Esophagus (tissue), 2 donors: ENCODE data around the gene METTL16. TPM values are rescaled to one million over a fixed set of nuclear protein-coding genes. Genes with fewer than 3 reads are reported as not detected.
"Not testable (repeated sequence)": the region's sequence is repeated elsewhere in the genome, so short reads cannot be mapped to it uniquely, and the experiment has no call there.

ENCODE experiments used
- H3K27ac ChIP-seq, 2 donors: one replicate each; pipeline ENCODE4 v1.5.1; 2013; ENCODE audit warnings: low read depth in 2 of 2, mild to moderate bottlenecking in 2 of 2, inconsistent platforms in 1 of 2, low read length in 1 of 2, moderate library complexity in 1 of 2
- H3K27me3 ChIP-seq, 2 donors: one replicate each; pipeline ENCODE4 v1.6.1; 2013; ENCODE audit warnings: low read length in 2 of 2, control low read depth in 1 of 2, mild to moderate bottlenecking in 1 of 2; ENCODE audit not compliant: insufficient read depth in 2 of 2, control insufficient read depth in 1 of 2
- H3K36me3 ChIP-seq, 2 donors: one replicate each; pipeline ENCODE4 v1.6.1; 2013; ENCODE audit warnings: low read length in 1 of 2; ENCODE audit not compliant: control insufficient read depth in 2 of 2, insufficient read depth in 2 of 2
- H3K4me1 ChIP-seq, 2 donors: one replicate each; pipeline ENCODE4 v1.6.1; 2013; ENCODE audit warnings: low read length in 1 of 2; ENCODE audit not compliant: control insufficient read depth in 2 of 2, insufficient read depth in 2 of 2
- H3K4me3 ChIP-seq, 2 donors: one replicate each; pipeline ENCODE4 v1.5.1; 2013; ENCODE audit warnings: low read length in 2 of 2, mild to moderate bottlenecking in 2 of 2, low read depth in 1 of 2, moderate library complexity in 1 of 2
- H3K9me3 ChIP-seq, 2 donors: one replicate each; pipeline ENCODE4 v1.6.1; 2013; ENCODE audit warnings: mild to moderate bottlenecking in 2 of 2, low read depth in 1 of 2, low read length in 1 of 2, moderate library complexity in 1 of 2; ENCODE audit not compliant: control insufficient read depth in 2 of 2, insufficient read depth in 1 of 2
- WGBS, 2 donors: extraction: QIAGEN DNeasy Blood & Tissue Kit; methylation state at CpG; one replicate each; pipeline ENCODE4 v1.1.7; 2013; 5-methylcytosine and 5-hydroxymethylcytosine counted together
- polyA plus RNA-seq, 2 donors: library from polyadenylated mRNA; stranded (reverse); fragments of 200-250 nt; gene quantifications; one replicate each; pipeline ENCODE4 v1.2.3, GENCODE V29; 2013
- donor health status: healthy with polysubstance abuse.
- donor health status: Bipolar disorder and iron deficiency.

METTL16 gene
- polyA plus RNA-seq, 2 donors: 10.0 to 15.1 TPM

- H3K4me3 ChIP-seq: no peak overlapping the region
- H3K9me3 ChIP-seq: no peaks in the 10 kb centered on the region
- no peak overlapping the region for H3K27ac ChIP-seq
- no peaks in the 10 kb centered on the region for H3K4me1 ChIP-seq
- no peaks in the 10 kb centered on the region for H3K36me3 ChIP-seq
- 95 to 100% methylated on average over 1 of the region's 1 CpG for WGBS, 2 donors
- H3K27me3 ChIP-seq: no peaks in the 10 kb centered on the region
Measured at GRCh38 chr17:2445638-2446037, 66.0 kb downstream of the METTL16 start.

DNA sequence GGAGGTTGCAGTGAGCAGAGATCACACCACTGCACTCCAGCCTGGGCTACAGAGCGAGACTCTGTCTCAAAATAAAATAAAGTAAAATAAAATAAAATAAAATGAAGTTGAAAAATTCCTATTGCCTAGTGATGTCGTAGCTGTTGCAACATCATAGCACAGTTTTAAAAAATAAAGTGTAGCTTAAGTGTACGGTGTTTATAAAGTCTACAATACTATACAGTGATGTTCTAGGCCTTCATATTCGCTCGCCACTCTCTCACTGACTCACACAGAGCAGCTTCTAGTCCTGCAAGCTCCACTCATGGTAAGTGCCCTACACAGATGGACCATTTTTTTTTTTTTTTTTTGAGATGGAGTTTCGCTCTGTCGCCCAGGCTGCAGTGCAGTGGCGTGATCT, 67.3 kb downstream of the METTL16 start:
- no peaks in the 10 kb centered on the region for H3K4me1 ChIP-seq
- no peak overlapping the region for H3K27ac ChIP-seq
- no peak overlapping the region for H3K4me3 ChIP-seq
- 96 to 97% methylated on average over 8 of the region's 8 CpGs for WGBS, 2 donors
- H3K36me3 ChIP-seq: no peaks in the 10 kb centered on the region
- H3K9me3 ChIP-seq: no peaks in the 10 kb centered on the region
- no peaks in the 10 kb centered on the region for H3K27me3 ChIP-seq

DNA sequence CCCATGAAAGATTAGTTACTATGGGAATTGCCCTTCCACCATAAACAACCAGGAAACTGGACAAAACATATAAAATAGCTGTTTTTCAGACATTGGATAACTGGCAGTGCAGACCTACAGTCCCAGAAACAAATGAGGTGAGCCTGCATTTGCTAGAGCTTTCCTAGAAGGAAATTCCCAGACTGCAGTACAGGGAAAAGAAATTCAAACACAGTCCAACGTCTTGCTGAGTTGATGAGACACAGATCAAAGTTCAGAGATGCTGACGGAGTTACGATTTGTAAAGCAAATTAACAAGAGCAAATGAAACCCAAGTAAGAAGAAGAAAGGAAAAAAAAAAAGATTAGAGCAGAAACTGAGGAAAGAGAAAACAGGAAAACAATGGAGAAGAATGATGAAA, 69.5 kb downstream of the METTL16 start:
- Histone ChIP-seq H3K27ac (no peak overlapping the region), H3K27me3 (no peaks in the 10 kb centered on the region), H3K9me3 (no peaks in the 10 kb centered on the region), H3K4me1 (no peaks in the 10 kb centered on the region), H3K36me3 (peaks cover 0 to 9% of the 10 kb centered on the region in 2 donors), H3K4me3 (no peak overlapping the region)
- WGBS, 2 donors: 46 to 55% methylated on average over 3 of the region's 3 CpGs

DNA sequence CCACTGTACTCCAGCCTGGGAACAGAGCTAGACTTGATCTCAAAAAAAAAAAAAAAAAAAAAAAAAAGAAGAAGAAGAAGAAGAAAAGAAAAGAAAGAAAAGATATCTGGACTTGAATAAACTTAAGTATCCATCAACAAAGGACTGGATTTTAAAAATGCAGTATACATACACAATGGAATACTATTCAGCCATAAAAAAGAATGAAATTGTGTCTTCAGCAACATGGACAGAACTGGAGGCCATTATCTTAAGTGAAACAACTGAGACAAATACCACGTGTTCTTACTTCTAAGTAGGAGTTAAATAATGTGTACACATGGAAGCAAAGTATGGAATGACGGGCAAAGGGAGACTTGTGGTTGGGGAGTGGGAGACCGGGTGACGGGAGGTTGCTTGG, 70.8 kb downstream of the METTL16 start:
- no peaks in the 10 kb centered on the region for H3K4me1 ChIP-seq
- no peak overlapping the region for H3K4me3 ChIP-seq
- H3K36me3 ChIP-seq: peaks cover 0 to 14% of the 10 kb centered on the region in 2 donors
- H3K9me3 ChIP-seq: no peaks in the 10 kb centered on the region
- H3K27me3 ChIP-seq: no peaks in the 10 kb centered on the region
- no peak overlapping the region for H3K27ac ChIP-seq
- 97 to 98% methylated on average over 4 of the region's 4 CpGs for WGBS, 2 donors

DNA sequence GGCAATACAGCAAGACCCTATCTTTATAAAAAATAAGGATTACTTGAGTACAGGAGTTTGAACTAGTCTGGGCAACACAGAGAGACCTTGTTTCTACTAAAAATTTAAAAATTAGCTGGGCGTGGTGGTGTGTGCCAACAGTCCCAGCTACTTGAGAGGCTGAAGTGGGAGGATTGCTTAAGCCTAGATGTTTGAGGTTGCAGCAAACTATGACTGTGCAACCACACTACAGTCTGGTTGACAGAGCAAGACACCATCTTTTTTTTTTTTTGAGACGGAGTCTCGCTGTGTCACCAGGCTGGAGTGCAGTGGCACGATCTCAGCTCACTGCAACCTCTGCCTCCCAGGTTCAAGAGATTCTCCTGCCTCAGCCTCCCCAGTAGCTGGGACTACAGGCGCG, 71.7 kb downstream of the METTL16 start:
- WGBS, 2 donors: 96% methylated on average over 6 of the region's 6 CpGs
- H3K27ac ChIP-seq, H3K9me3 ChIP-seq, H3K4me1 ChIP-seq, H3K27me3 ChIP-seq, H3K4me3 ChIP-seq: not testable (repeated sequence)
- peaks cover 0 to 14% of the 10 kb centered on the region in 2 donors for H3K36me3 ChIP-seq

DNA sequence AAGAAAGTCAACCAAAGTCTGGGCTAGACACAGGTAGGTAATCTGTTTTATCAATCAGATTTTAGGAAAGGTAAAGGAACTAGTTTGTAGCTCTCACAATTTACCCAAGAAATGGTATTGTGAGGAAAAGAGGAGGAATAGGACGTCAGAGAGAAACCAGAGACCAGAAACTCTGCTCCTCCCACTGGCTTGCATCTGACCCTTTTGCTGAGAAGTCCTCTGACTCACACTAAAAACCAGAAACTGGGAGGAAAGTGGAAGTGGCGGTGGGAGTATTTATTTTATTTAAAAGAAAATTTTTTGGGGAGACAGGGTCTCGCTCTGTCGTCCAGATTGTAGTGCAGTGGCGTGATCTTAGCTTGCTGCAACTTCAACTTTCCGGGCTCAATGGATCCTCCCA, 72.9 kb downstream of the METTL16 start:
- Histone ChIP-seq H3K4me1 (no peaks in the 10 kb centered on the region), H3K27me3 (no peaks in the 10 kb centered on the region), H3K4me3 (no peak overlapping the region), H3K9me3 (no peaks in the 10 kb centered on the region), H3K36me3 (peaks cover 0 to 14% of the 10 kb centered on the region in 2 donors), H3K27ac (no peak overlapping the region)
- 89 to 93% methylated on average over 6 of the region's 6 CpGs for WGBS, 2 donors

- Histone ChIP-seq H3K4me1 (no peaks in the 10 kb centered on the region), H3K27ac (no peak overlapping the region), H3K4me3 (no peak overlapping the region), H3K9me3 (no peaks in the 10 kb centered on the region), H3K27me3 (no peaks in the 10 kb centered on the region), H3K36me3 (peaks cover 0 to 19% of the 10 kb centered on the region in 2 donors)
- WGBS, 2 donors: 67 to 87% methylated on average over 5 of the region's 5 CpGs
Measured at GRCh38 chr17:2436316-2436905, 75.3 kb downstream of the METTL16 start.

DNA sequence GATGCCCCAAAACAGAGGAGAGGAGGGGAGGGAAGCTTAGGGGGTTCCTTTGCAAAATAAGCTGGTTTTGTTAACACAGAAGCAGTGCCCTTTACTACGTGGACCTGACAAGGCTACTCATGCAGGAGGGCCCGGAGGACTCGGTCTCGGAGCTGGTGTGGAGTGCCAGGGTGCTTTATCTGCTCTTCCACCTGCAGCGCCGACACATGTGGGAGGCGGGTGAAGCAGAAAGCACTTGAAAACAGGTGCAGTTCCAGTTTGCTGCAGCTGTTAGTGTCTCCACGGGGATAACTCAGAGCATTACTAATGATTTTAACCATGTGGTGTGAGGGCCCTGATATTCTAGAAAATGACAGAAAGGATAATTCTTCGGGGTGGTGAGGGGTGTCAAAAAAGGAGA, 75.8 kb downstream of the METTL16 start:
- no peaks in the 10 kb centered on the region for H3K4me1 ChIP-seq
- no peak overlapping the region for H3K4me3 ChIP-seq
- H3K27me3 ChIP-seq: no peaks in the 10 kb centered on the region
- 70 to 83% methylated on average over 9 of the region's 9 CpGs for WGBS, 2 donors
- no peak overlapping the region for H3K27ac ChIP-seq
- no peaks in the 10 kb centered on the region for H3K9me3 ChIP-seq
- H3K36me3 ChIP-seq: peaks cover 0 to 19% of the 10 kb centered on the region in 2 donors

- WGBS, 2 donors: 56 to 61% methylated on average over 9 of the region's 9 CpGs
- no peaks in the 10 kb centered on the region for H3K9me3 ChIP-seq
- H3K36me3 ChIP-seq: peaks cover 0 to 19% of the 10 kb centered on the region in 2 donors
- H3K27me3 ChIP-seq: no peaks in the 10 kb centered on the region
- no peak overlapping the region for H3K27ac ChIP-seq
- H3K4me1 ChIP-seq: no peaks in the 10 kb centered on the region
- no peak overlapping the region for H3K4me3 ChIP-seq
Measured at GRCh38 chr17:2435181-2435741, 76.4 kb downstream of the METTL16 start.

DNA sequence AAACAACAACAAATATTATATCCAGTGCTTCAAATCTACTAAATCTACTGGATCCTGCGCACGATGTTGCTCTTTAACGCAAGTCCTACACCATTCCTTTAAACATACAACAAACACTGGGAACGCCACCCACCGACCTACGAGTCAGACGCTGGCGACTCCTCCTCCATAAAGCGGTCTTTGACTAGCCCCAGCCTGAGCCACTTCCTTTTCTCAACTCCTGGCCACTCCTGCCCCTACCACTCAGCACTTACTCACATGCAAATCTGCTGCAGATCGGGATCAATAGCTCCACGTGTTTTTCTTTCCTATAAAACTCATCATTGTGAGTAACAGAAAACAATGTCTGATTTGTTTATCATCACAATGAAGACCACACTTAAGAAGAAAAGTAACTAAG, 78.0 kb downstream of the METTL16 start:
- H3K4me3 ChIP-seq: no peak overlapping the region
- no peak overlapping the region for H3K27ac ChIP-seq
- 70 to 83% methylated on average over 11 of the region's 11 CpGs for WGBS, 2 donors
- no peaks in the 10 kb centered on the region for H3K9me3 ChIP-seq
- no peaks in the 10 kb centered on the region for H3K4me1 ChIP-seq
- peaks cover 0 to 15% of the 10 kb centered on the region in 2 donors for H3K36me3 ChIP-seq
- H3K27me3 ChIP-seq: no peaks in the 10 kb centered on the region
